Tibial nerve (tissue), 3 donors: ENCODE data around the gene PIGV.

Experiments used
- CTCF ChIP-seq, 5 experiments: fragments of 200-600 bp in 3 of 5; fragments of 450-650 bp in 2 of 5; sonication (generic) in 3 of 5; IDR thresholded peaks; one replicate each; pipeline ENCODE4 v1.5.1; 2016 to 2019; ENCODE audit warnings: antibody characterized with exemption in 5 of 5, mild to moderate bottlenecking in 3 of 5, moderate library complexity in 2 of 5
- POLR2A ChIP-seq, 2 donors: fragments of 450-650 bp; IDR thresholded peaks; one replicate each; pipeline ENCODE4 v1.6.1; 2017; ENCODE audit warnings: antibody characterized with exemption in 2 of 2, mild to moderate bottlenecking in 2 of 2, moderate library complexity in 2 of 2

GRCh38 chr1:26767714-26768113 lies 20.0 kb upstream of the PIGV start:
- TF ChIP-seq CTCF (IDR thresholded peaks at IDR 0.05) (no peak), POLR2A (IDR thresholded peaks at IDR 0.05) (no peak)
